HEK293 (cell line): ENCODE data around the gene ETV7.
A peak's percentile ranks its signal among the peaks of the same experiment; 100 is the strongest.

Experiments
- CTCF ChIA-PET: fragments of 350-600 bp; formaldehyde crosslinking; extraction: SDS; loops from one replicate; lab custom pipeline; 2021; ENCODE audit warnings: antibody characterized with exemption; lab: Yijun Ruan, JAX
- POLR2A ChIA-PET: fragments of 300-600 bp; formaldehyde crosslinking; extraction: SDS; loops from one replicate; lab custom pipeline; 2020; ENCODE audit warnings: antibody characterized with exemption, inconsistent platforms; lab: Yijun Ruan, JAX
- H3K27ac ChIP-seq: fragments of 200-500 bp; sonication (Bioruptor generic); 2 replicates; pipeline ENCODE4 v1.5.1; 2014; ENCODE audit warnings: low read depth, low read length, control low read depth, inconsistent platforms; ENCODE audit errors: extremely low read depth
- H3K36me3 ChIP-seq, 2 experiments: fragments of 200-500 bp in 1 of 2; sonication (Bioruptor generic) in 1 of 2; 1 replicate in 1 of 2; 2 replicates in 1 of 2; pipeline ENCODE4 v1.5.1; 2014 to 2017; ENCODE audit warnings: inconsistent platforms in 2 of 2, low read length in 2 of 2; ENCODE audit not compliant: control insufficient read depth in 2 of 2, insufficient read depth in 1 of 2
- H3K4me1 ChIP-seq: fragments of 200-500 bp; sonication (Bioruptor generic); 2 replicates; pipeline ENCODE4 v1.5.1; 2014; ENCODE audit warnings: mild to moderate bottlenecking, low read length, inconsistent platforms; ENCODE audit not compliant: control insufficient read depth, insufficient read depth
- H3K4me3 ChIP-seq: 2 replicates; pipeline ENCODE4 v1.5.1; 2011; ENCODE audit warnings: low read depth, mild to moderate bottlenecking, control low read depth, low read length, moderate library complexity
- H3K9me3 ChIP-seq: fragments of 200-500 bp; sonication (Bioruptor generic); 2 replicates; pipeline ENCODE4 v1.5.1; 2014; ENCODE audit warnings: low read depth, low read length, inconsistent platforms; ENCODE audit not compliant: control insufficient read depth, insufficient read depth
- EGR2 ChIP-seq: fragments of 450-650 bp; formaldehyde crosslinking; IDR thresholded peaks from 2 replicates; pipeline ENCODE4 v1.5.1; 2016; ENCODE audit warnings: low read depth, missing biosample characterization, missing genetic modification characterization
- HOXC10 ChIP-seq: sonication (generic); formaldehyde crosslinking; IDR thresholded peaks from 2 replicates; pipeline ENCODE4 v1.8.1; 2023; ENCODE audit warnings: mild to moderate bottlenecking, missing genetic modification reagents
- HOXD13 ChIP-seq: sonication (generic); formaldehyde crosslinking; IDR thresholded peaks from 2 replicates; pipeline ENCODE4 v1.8.0; 2022; ENCODE audit warnings: missing genetic modification reagents, borderline replicate concordance
- PBX3 ChIP-seq: sonication (generic); formaldehyde crosslinking; IDR thresholded peaks from 2 replicates; pipeline ENCODE4 v1.8.1; 2022; ENCODE audit warnings: mild to moderate bottlenecking, moderate library complexity, missing genetic modification reagents
- REST ChIP-seq: fragments of 450-650 bp; formaldehyde crosslinking; IDR thresholded peaks from 2 replicates; pipeline ENCODE4 v1.5.1; 2016; ENCODE audit warnings: missing biosample characterization, missing genetic modification characterization
- SCRT1 ChIP-seq: fragments of 450-650 bp; formaldehyde crosslinking; IDR thresholded peaks from 2 replicates; pipeline ENCODE4 v1.5.1; 2016; ENCODE audit warnings: missing biosample characterization, missing genetic modification characterization, borderline replicate concordance
- TSHZ1 ChIP-seq: fragments of 450-650 bp; formaldehyde crosslinking; IDR thresholded peaks from 2 replicates; pipeline ENCODE4 v1.5.1; 2016; ENCODE audit warnings: missing biosample characterization, missing genetic modification characterization, borderline replicate concordance
- ZFHX2 ChIP-seq: fragments of 450-650 bp; formaldehyde crosslinking; conservative IDR thresholded peaks from 2 replicates; pipeline ENCODE4 v1.5.1; 2016; ENCODE audit warnings: missing biosample characterization, missing genetic modification characterization
- ZNF157 ChIP-seq: fragments of 450-650 bp; formaldehyde crosslinking; IDR thresholded peaks from 2 replicates; pipeline ENCODE4 v1.5.1; 2016; ENCODE audit warnings: missing biosample characterization, missing genetic modification characterization
- ZNF221 ChIP-seq: fragments of 450-650 bp; formaldehyde crosslinking; IDR thresholded peaks from 2 replicates; pipeline ENCODE4 v1.5.1; 2017; ENCODE audit warnings: missing biosample characterization, missing genetic modification characterization, borderline replicate concordance
- ZNF239 ChIP-seq: fragments of 450-650 bp; formaldehyde crosslinking; IDR thresholded peaks from 2 replicates; pipeline ENCODE4 v1.5.1; 2016; ENCODE audit warnings: missing biosample characterization, missing genetic modification characterization
- ZNF362 ChIP-seq: fragments of 450-650 bp; formaldehyde crosslinking; IDR thresholded peaks from 2 replicates; pipeline ENCODE4 v1.5.1; 2016; ENCODE audit warnings: missing biosample characterization, missing genetic modification characterization
- ZNF366 ChIP-seq: fragments of 450-650 bp; formaldehyde crosslinking; conservative IDR thresholded peaks from 2 replicates; pipeline ENCODE4 v1.5.1; 2016; ENCODE audit warnings: missing biosample characterization, missing genetic modification characterization
- ZNF549 ChIP-seq: fragments of 450-650 bp; IDR thresholded peaks from 2 replicates; pipeline ENCODE4 v1.5.1; 2018; ENCODE audit warnings: missing biosample characterization, missing genetic modification characterization, mild to moderate bottlenecking, inconsistent platforms, moderate library complexity
- ZNF580 ChIP-seq: fragments of 450-650 bp; formaldehyde crosslinking; IDR thresholded peaks from 2 replicates; pipeline ENCODE4 v1.5.1; 2016; ENCODE audit warnings: missing biosample characterization, missing genetic modification characterization
- ZNF623 ChIP-seq: fragments of 450-650 bp; formaldehyde crosslinking; IDR thresholded peaks from 2 replicates; pipeline ENCODE4 v1.5.1; 2016; ENCODE audit warnings: missing biosample characterization, missing genetic modification characterization
- ZNF664 ChIP-seq: fragments of 450-650 bp; formaldehyde crosslinking; IDR thresholded peaks from 2 replicates; pipeline ENCODE4 v1.5.1; 2016; ENCODE audit warnings: missing biosample characterization, missing genetic modification characterization
- ZNF670 ChIP-seq: fragments of 450-650 bp; formaldehyde crosslinking; IDR thresholded peaks from 2 replicates; pipeline ENCODE4 v1.5.1; 2016; ENCODE audit warnings: missing biosample characterization, missing genetic modification characterization, low read depth

The ETV7 gene

GRCh38 chr6:36374194-36374593 lies 13.3 kb downstream of the ETV7 start:
- TF ChIP-seq ZNF664 (no peak), REST (tag by site-specific recombination) (peak; percentile 82)
- no peaks in the 10 kb centered on the region for H3K9me3 ChIP-seq
- CTCF ChIA-PET: interaction anchor here (0.6 to 1.8 kb wide), 7 partner anchors 13 to 279 kb away, joined by 3 to 12 read pairs (median 3); no protein-coding TSS in a partner anchor
- H3K4me1 ChIP-seq: no peaks in the 10 kb centered on the region
- no peaks in the 10 kb centered on the region for H3K36me3 ChIP-seq
- POLR2A ChIA-PET: interaction anchor here (0.8 kb wide), 1 partner anchor 67 kb away, joined by 3 read pairs; no protein-coding TSS in a partner anchor
- H3K27ac ChIP-seq: no peak overlapping the region
- H3K4me3 ChIP-seq: no peak overlapping the region

- Histone ChIP-seq H3K36me3 (no peaks in the 10 kb centered on the region), H3K4me1 (no peaks in the 10 kb centered on the region), H3K4me3 (no peak overlapping the region), H3K27ac (no peak overlapping the region), H3K9me3 (no peaks in the 10 kb centered on the region)
- TF ChIP-seq ZNF366 (no peak), ZNF549 (tag by site-specific recombination) (no peak), HOXC10 (CRISPR knock-in tag) (no peak), HOXD13 (CRISPR knock-in tag) (no peak), ZFHX2 (tag by site-specific recombination) (0 out of 2 replicates have a peak, but pooled peaks have one; percentile 16), ZNF362 (tag by site-specific recombination) (no peak), ZNF157 (tag by site-specific recombination) (no peak), EGR2 (tag by site-specific recombination) (peak; percentile 27; the same call in 1 of the 2 replicates), ZNF221 (tag by site-specific recombination) (no peak), ZNF670 (tag by site-specific recombination) (no peak), SCRT1 (tag by site-specific recombination) (no peak)
- ChIA-PET POLR2A (interaction anchor here (0.8 kb wide), 1 partner anchor 68 kb away, joined by 3 read pairs; no protein-coding TSS in a partner anchor), CTCF (interaction anchor here (1.1 to 1.8 kb wide), 4 partner anchors 12 to 278 kb away, joined by 3 to 12 read pairs (median 4); no protein-coding TSS in a partner anchor)
Observed at GRCh38 chr6:36373368-36374019, 14.0 kb downstream of the ETV7 start.

- TF ChIP-seq ZNF580 (tag by site-specific recombination): no peak
- TF ChIP-seq ZNF239: no peak
- no peak for TF ChIP-seq PBX3 (CRISPR knock-in tag)
- TF ChIP-seq ZNF623 (tag by site-specific recombination): peak; percentile 97
- TF ChIP-seq TSHZ1 (tag by site-specific recombination): no peak
- Histone ChIP-seq H3K9me3 (no peaks in the 10 kb centered on the region), H3K4me1 (no peaks in the 10 kb centered on the region), H3K27ac (no peak overlapping the region), H3K4me3 (no peak overlapping the region), H3K36me3 (no peaks in the 10 kb centered on the region)
- POLR2A ChIA-PET: no interaction called here
- CTCF ChIA-PET: interaction anchor here (0.6 kb wide), 1 partner anchor 12 kb away, joined by 3 read pairs; no protein-coding TSS in a partner anchor
Observed at GRCh38 chr6:36372088-36372487, 15.4 kb downstream of the ETV7 start.
